Stomach (tissue), 4 donors: ENCODE data around the gene OPCML.

Source experiments
- CTCF ChIP-seq, 7 experiments: fragments of 450-650 bp in 4 of 7; fragments of 200-600 bp in 3 of 7; sonication (generic) in 3 of 7; IDR thresholded peaks; one replicate each; pipeline ENCODE4 v1.5.1; 2016 to 2019; ENCODE audit warnings: antibody characterized with exemption in 7 of 7, control low read depth in 2 of 7, mild to moderate bottlenecking in 1 of 7
- EP300 ChIP-seq: sonication (generic); formaldehyde crosslinking; IDR thresholded peaks from one replicate; pipeline ENCODE4 v1.6.1; 2017; ENCODE audit warnings: antibody characterized with exemption
- POLR2A ChIP-seq, 4 donors: fragments of 450-650 bp; IDR thresholded peaks; one replicate each; pipeline ENCODE4 v1.6.1; 2016; ENCODE audit warnings: antibody characterized with exemption in 4 of 4, control low read depth in 2 of 4, mild to moderate bottlenecking in 1 of 4, moderate library complexity in 1 of 4

GRCh38 chr11:132717824-132718223, 814.5 kb downstream of the OPCML start:
- TF ChIP-seq CTCF (IDR thresholded peaks at IDR 0.05) (no peak), POLR2A (IDR thresholded peaks at IDR 0.05) (no peak), EP300 (no peak)
